Parathyroid adenoma (tissue), 2 donors: ENCODE measurements around the gene RNF208.
"Not testable (repeated sequence)": the region's sequence is repeated elsewhere in the genome, so short reads cannot be mapped to it uniquely, and the experiment has no call there.

Experiments
- H2AFZ ChIP-seq: fragments of 300-600 bp; sonication (generic); one replicate; pipeline ENCODE4 v1.7.0; 2017; ENCODE audit warnings: antibody characterized with exemption, mild to moderate bottlenecking
- H3K27ac ChIP-seq: fragments of 300-600 bp; sonication (generic); one replicate; pipeline ENCODE4 v1.7.0; 2017
- H3K27me3 ChIP-seq: fragments of 300-600 bp; sonication (generic); one replicate; pipeline ENCODE4 v1.7.0; 2017; ENCODE audit warnings: low read length; ENCODE audit not compliant: control insufficient read depth, insufficient read depth
- H3K36me3 ChIP-seq: fragments of 300-600 bp; sonication (generic); one replicate; pipeline ENCODE4 v1.7.0; 2017; ENCODE audit warnings: low read length; ENCODE audit not compliant: control insufficient read depth, insufficient read depth
- H3K4me1 ChIP-seq: fragments of 300-600 bp; sonication (generic); one replicate; pipeline ENCODE4 v1.7.0; 2017; ENCODE audit warnings: control low read depth
- H3K4me2 ChIP-seq: fragments of 300-600 bp; sonication (generic); one replicate; pipeline ENCODE4 v1.7.0; 2017; ENCODE audit warnings: low read length
- H3K4me3 ChIP-seq: fragments of 300-600 bp; sonication (generic); one replicate; pipeline ENCODE4 v1.7.0; 2017; ENCODE audit warnings: low read depth, low read length
- H3K79me2 ChIP-seq: fragments of 300-600 bp; sonication (generic); one replicate; pipeline ENCODE4 v1.7.0; 2017; ENCODE audit warnings: control low read depth
- H3K9ac ChIP-seq: fragments of 300-600 bp; sonication (generic); one replicate; pipeline ENCODE4 v1.7.0; 2017; ENCODE audit warnings: mild to moderate bottlenecking
- H3K9me3 ChIP-seq: fragments of 300-600 bp; sonication (generic); one replicate; pipeline ENCODE4 v1.7.0; 2017; ENCODE audit warnings: low read length; ENCODE audit not compliant: control insufficient read depth
- CTCF ChIP-seq: fragments of 300-600 bp; sonication (generic); IDR thresholded peaks from one replicate; pipeline ENCODE4 v1.7.0; 2017; ENCODE audit warnings: antibody characterized with exemption, mild to moderate bottlenecking
- donor health status: primary hyperparathyroidism.

Gene RNF208

GRCh38 chr9:137247135-137247915 is 25.3 kb upstream of the RNF208 start:
- Histone ChIP-seq H3K4me3 (no peak overlapping the region), H3K36me3 (no peaks in the 10 kb centered on the region), H3K9ac (no peak overlapping the region), H3K4me2 (no peak overlapping the region), H3K9me3 (no peaks in the 10 kb centered on the region), H3K27me3 (no peaks in the 10 kb centered on the region), H3K4me1 (peaks cover under 1% of the 10 kb centered on the region), H3K79me2 (no peaks in the 10 kb centered on the region), H2AFZ (no peak overlapping the region), H3K27ac (no peak overlapping the region)
- no peak for TF ChIP-seq CTCF

- Histone ChIP-seq H3K36me3 (no peaks in the 10 kb centered on the region), H3K9ac (no peak overlapping the region), H3K4me1 (peaks cover 2% of the 10 kb centered on the region), H3K27me3 (no peaks in the 10 kb centered on the region), H3K9me3 (no peaks in the 10 kb centered on the region), H3K4me3 (no peak overlapping the region), H3K4me2 (no peak overlapping the region), H3K79me2 (no peaks in the 10 kb centered on the region), H3K27ac (no peak overlapping the region), H2AFZ (no peak overlapping the region)
- no peak for TF ChIP-seq CTCF
These were observed 23.7 kb upstream of the RNF208 start for GRCh38 chr9:137245450-137246421.

- no peak overlapping the region for H3K4me2 ChIP-seq
- H2AFZ ChIP-seq = no peak overlapping the region
- peaks cover 2% of the 10 kb centered on the region for H3K4me1 ChIP-seq
- no peaks in the 10 kb centered on the region for H3K79me2 ChIP-seq
- no peaks in the 10 kb centered on the region for H3K36me3 ChIP-seq
- TF ChIP-seq CTCF = no peak
- H3K9ac ChIP-seq = no peak overlapping the region
- H3K4me3 ChIP-seq = no peak overlapping the region
- no peaks in the 10 kb centered on the region for H3K27me3 ChIP-seq
- no peak overlapping the region for H3K27ac ChIP-seq
- no peaks in the 10 kb centered on the region for H3K9me3 ChIP-seq
These were observed 22.7 kb upstream of the RNF208 start for GRCh38 chr9:137244486-137245449.

GRCh38 chr9:137243626-137244485 is 21.8 kb upstream of the RNF208 start:
- no peaks in the 10 kb centered on the region for H3K9me3 ChIP-seq
- H3K4me1 ChIP-seq = peaks cover 2% of the 10 kb centered on the region
- no peak overlapping the region for H2AFZ ChIP-seq
- no peaks in the 10 kb centered on the region for H3K27me3 ChIP-seq
- no peak for TF ChIP-seq CTCF
- H3K79me2 ChIP-seq = no peaks in the 10 kb centered on the region
- no peak overlapping the region for H3K4me3 ChIP-seq
- H3K4me2 ChIP-seq = no peak overlapping the region
- H3K9ac ChIP-seq = no peak overlapping the region
- H3K27ac ChIP-seq = no peak overlapping the region
- no peaks in the 10 kb centered on the region for H3K36me3 ChIP-seq

- not testable (repeated sequence) for H3K36me3 ChIP-seq, H3K4me3 ChIP-seq, H3K9ac ChIP-seq, H3K4me2 ChIP-seq, H3K27ac ChIP-seq, H3K9me3 ChIP-seq, H3K79me2 ChIP-seq, H3K27me3 ChIP-seq, H2AFZ ChIP-seq, H3K4me1 ChIP-seq
These were observed 21.2 kb upstream of the RNF208 start for GRCh38 chr9:137243266-137243625.
